ENCODE data around the gene CLEC18C.
"Not testable (repeated sequence)": the region's sequence is repeated elsewhere in the genome, so short reads cannot be mapped to it uniquely, and the experiment has no call there.

The CLEC18C gene

GRCh38 chr16:70159355-70160348 is 13.9 kb upstream of the CLEC18C start:
- no peak overlapping the region for H3K9ac ChIP-seq (ENCODE audit: low read length in 2 of 2)
- no peaks in the 10 kb centered on the region for H3K9me3 ChIP-seq (ENCODE audit: control insufficient read depth in 2 of 2, low read length in 2 of 2)
- no peaks in the 10 kb centered on the region for H3K27me3 ChIP-seq (ENCODE audit: control insufficient read depth in 1 of 2, insufficient read depth in 2 of 2, low read length in 2 of 2)
- no peak overlapping the region for H3K4me3 ChIP-seq (ENCODE audit: low read length in 2 of 2)
- no peaks in the 10 kb centered on the region for H3K4me1 ChIP-seq (ENCODE audit: control insufficient read depth, insufficient read depth, low read length)
- H3K27ac ChIP-seq (ENCODE audit: low read length), result no peak overlapping the region
- H3K36me3 ChIP-seq (ENCODE audit: control insufficient read depth in 2 of 2, insufficient read depth in 2 of 2, low read length in 2 of 2), result peaks cover 68 to 71% of the 10 kb centered on the region in 2 donors

- H3K36me3 ChIP-seq (ENCODE audit: control insufficient read depth in 2 of 2, insufficient read depth in 2 of 2, low read length in 2 of 2), result peaks cover 68% of the 10 kb centered on the region in 2 donors
- H3K4me3 ChIP-seq (ENCODE audit: low read length in 2 of 2), result no peak overlapping the region
- H3K27ac ChIP-seq (ENCODE audit: low read length), result no peak overlapping the region
- no peaks in the 10 kb centered on the region for H3K4me1 ChIP-seq (ENCODE audit: control insufficient read depth, insufficient read depth, low read length)
- H3K27me3 ChIP-seq (ENCODE audit: control insufficient read depth in 1 of 2, insufficient read depth in 2 of 2, low read length in 2 of 2), result no peaks in the 10 kb centered on the region
- no peaks in the 10 kb centered on the region for H3K9me3 ChIP-seq (ENCODE audit: control insufficient read depth in 2 of 2, low read length in 2 of 2)
- no peak overlapping the region for H3K9ac ChIP-seq (ENCODE audit: low read length in 2 of 2)
Measured at GRCh38 chr16:70160388-70160787, 13.2 kb upstream of the CLEC18C start.

GRCh38 chr16:70160821-70161220 is 12.8 kb upstream of the CLEC18C start:
- H3K4me3 ChIP-seq (ENCODE audit: low read length in 2 of 2), result no peak overlapping the region
- no peak overlapping the region for H3K9ac ChIP-seq (ENCODE audit: low read length in 2 of 2)
- no peak overlapping the region for H3K27ac ChIP-seq (ENCODE audit: low read length)
- H3K36me3 ChIP-seq (ENCODE audit: control insufficient read depth in 2 of 2, insufficient read depth in 2 of 2, low read length in 2 of 2), result peaks cover 64% of the 10 kb centered on the region in 2 donors
- no peaks in the 10 kb centered on the region for H3K27me3 ChIP-seq (ENCODE audit: control insufficient read depth in 1 of 2, insufficient read depth in 2 of 2, low read length in 2 of 2)
- no peaks in the 10 kb centered on the region for H3K9me3 ChIP-seq (ENCODE audit: control insufficient read depth in 2 of 2, low read length in 2 of 2)
- H3K4me1 ChIP-seq (ENCODE audit: control insufficient read depth, insufficient read depth, low read length), result no peaks in the 10 kb centered on the region

- Histone ChIP-seq H3K4me3 (ENCODE audit: low read length in 2 of 2) (no peak overlapping the region), H3K27me3 (ENCODE audit: control insufficient read depth in 1 of 2, insufficient read depth in 2 of 2, low read length in 2 of 2) (no peaks in the 10 kb centered on the region), H3K9me3 (ENCODE audit: control insufficient read depth in 2 of 2, low read length in 2 of 2) (no peaks in the 10 kb centered on the region), H3K36me3 (ENCODE audit: control insufficient read depth in 2 of 2, insufficient read depth in 2 of 2, low read length in 2 of 2) (peaks cover 58 to 60% of the 10 kb centered on the region in 2 donors), H3K27ac (ENCODE audit: low read length) (no peak overlapping the region), H3K9ac (ENCODE audit: low read length in 2 of 2) (no peak overlapping the region), H3K4me1 (ENCODE audit: control insufficient read depth, insufficient read depth, low read length) (no peaks in the 10 kb centered on the region)
Measured at GRCh38 chr16:70161350-70161749, 12.2 kb upstream of the CLEC18C start.

- H3K9ac ChIP-seq (ENCODE audit: low read length in 2 of 2), result peak overlapping the region in 1 of 2 donors; percentile 60
- H3K4me1 ChIP-seq (ENCODE audit: control insufficient read depth, insufficient read depth, low read length), result no peaks in the 10 kb centered on the region
- no peaks in the 10 kb centered on the region for H3K27me3 ChIP-seq (ENCODE audit: control insufficient read depth in 1 of 2, insufficient read depth in 2 of 2, low read length in 2 of 2)
- no peak overlapping the region for H3K4me3 ChIP-seq (ENCODE audit: low read length in 2 of 2)
- H3K9me3 ChIP-seq (ENCODE audit: control insufficient read depth in 2 of 2, low read length in 2 of 2), result no peaks in the 10 kb centered on the region
- H3K36me3 ChIP-seq (ENCODE audit: control insufficient read depth in 2 of 2, insufficient read depth in 2 of 2, low read length in 2 of 2), result peaks cover 51 to 53% of the 10 kb centered on the region in 2 donors
- H3K27ac ChIP-seq (ENCODE audit: low read length), result no peak overlapping the region
Measured at GRCh38 chr16:70162041-70162451, 11.5 kb upstream of the CLEC18C start.

- Histone ChIP-seq H3K36me3 (ENCODE audit: control insufficient read depth in 2 of 2, insufficient read depth in 2 of 2, low read length in 2 of 2) (peaks cover 36 to 37% of the 10 kb centered on the region in 2 donors), H3K4me1 (ENCODE audit: control insufficient read depth, insufficient read depth, low read length) (no peaks in the 10 kb centered on the region), H3K4me3 (ENCODE audit: low read length in 2 of 2) (no peak overlapping the region), H3K9ac (ENCODE audit: low read length in 2 of 2) (peak overlapping the region in 1 of 2 donors; percentile 29), H3K27ac (ENCODE audit: low read length) (no peak overlapping the region), H3K27me3 (ENCODE audit: control insufficient read depth in 1 of 2, insufficient read depth in 2 of 2, low read length in 2 of 2) (no peaks in the 10 kb centered on the region), H3K9me3 (ENCODE audit: control insufficient read depth in 2 of 2, low read length in 2 of 2) (no peaks in the 10 kb centered on the region)
Measured at GRCh38 chr16:70163596-70163995, 10.0 kb upstream of the CLEC18C start.

- H3K4me3 ChIP-seq (ENCODE audit: low read length in 2 of 2); H3K27ac ChIP-seq (ENCODE audit: low read length); H3K9ac ChIP-seq (ENCODE audit: low read length in 2 of 2); H3K4me1 ChIP-seq (ENCODE audit: control insufficient read depth, insufficient read depth, low read length); H3K9me3 ChIP-seq (ENCODE audit: control insufficient read depth in 2 of 2, low read length in 2 of 2); H3K27me3 ChIP-seq (ENCODE audit: control insufficient read depth in 1 of 2, insufficient read depth in 2 of 2, low read length in 2 of 2): not testable (repeated sequence)
- peaks cover 9 to 10% of the 10 kb centered on the region in 2 donors for H3K36me3 ChIP-seq (ENCODE audit: control insufficient read depth in 2 of 2, insufficient read depth in 2 of 2, low read length in 2 of 2)
Measured at GRCh38 chr16:70166688-70167087, 6.9 kb upstream of the CLEC18C start.

- H3K4me1 ChIP-seq (ENCODE audit: control insufficient read depth, insufficient read depth, low read length); H3K27me3 ChIP-seq (ENCODE audit: control insufficient read depth in 1 of 2, insufficient read depth in 2 of 2, low read length in 2 of 2); H3K4me3 ChIP-seq (ENCODE audit: low read length in 2 of 2); H3K27ac ChIP-seq (ENCODE audit: low read length); H3K36me3 ChIP-seq (ENCODE audit: control insufficient read depth in 2 of 2, insufficient read depth in 2 of 2, low read length in 2 of 2); H3K9me3 ChIP-seq (ENCODE audit: control insufficient read depth in 2 of 2, low read length in 2 of 2); H3K9ac ChIP-seq (ENCODE audit: low read length in 2 of 2): not testable (repeated sequence)
Measured at GRCh38 chr16:70173916-70174315, 329 bp downstream of the CLEC18C start.

- not testable (repeated sequence) for H3K4me3 ChIP-seq (ENCODE audit: low read length in 2 of 2)
Measured at GRCh38 chr16:70174387-70174932, 873 bp downstream of the CLEC18C start.

GRCh38 chr16:70187858-70188607 is 14.4 kb downstream of the CLEC18C start:
- not testable (repeated sequence) for H3K27ac ChIP-seq (ENCODE audit: low read length); H3K4me1 ChIP-seq (ENCODE audit: control insufficient read depth, insufficient read depth, low read length); H3K9ac ChIP-seq (ENCODE audit: low read length in 2 of 2); H3K36me3 ChIP-seq (ENCODE audit: control insufficient read depth in 2 of 2, insufficient read depth in 2 of 2, low read length in 2 of 2); H3K9me3 ChIP-seq (ENCODE audit: control insufficient read depth in 2 of 2, low read length in 2 of 2); H3K27me3 ChIP-seq (ENCODE audit: control insufficient read depth in 1 of 2, insufficient read depth in 2 of 2, low read length in 2 of 2)
- peak overlapping the region in 1 of 2 donors; percentile 44 for H3K4me3 ChIP-seq (ENCODE audit: low read length in 2 of 2)

More at GRCh38 chr16:70174387-70174932, 873 bp downstream of the CLEC18C start:
- not testable (repeated sequence) for H3K4me1 ChIP-seq (ENCODE audit: control insufficient read depth, insufficient read depth, low read length); H3K9me3 ChIP-seq (ENCODE audit: control insufficient read depth in 2 of 2, low read length in 2 of 2); H3K36me3 ChIP-seq (ENCODE audit: control insufficient read depth in 2 of 2, insufficient read depth in 2 of 2, low read length in 2 of 2); H3K9ac ChIP-seq (ENCODE audit: low read length in 2 of 2); H3K27me3 ChIP-seq (ENCODE audit: control insufficient read depth in 1 of 2, insufficient read depth in 2 of 2, low read length in 2 of 2); H3K27ac ChIP-seq (ENCODE audit: low read length)

Data from stomach smooth muscle (tissue), 2 donors.